Brain microvascular endothelial cell (primary cell): Measurements from ENCODE around the gene PPP1R14C.
"Not testable (repeated sequence)": the region's sequence is repeated elsewhere in the genome, so short reads cannot be mapped to it uniquely, and the experiment has no call there.

Experiments
- DNase-seq: peaks from one replicate; pipeline ENCODE4 v3.0.0-alpha.2; 2020
- H3K27ac ChIP-seq: fragments of 250-450 bp; sonication (Bioruptor Pico); 2 replicates; pipeline ENCODE4 v1.5.1; 2020; ENCODE audit warnings: mild to moderate bottlenecking, moderate library complexity
- H3K27me3 ChIP-seq: fragments of 250-450 bp; sonication (Bioruptor Pico); replicated peaks from 2 replicates; pipeline ENCODE4 v1.5.1; 2020; ENCODE audit warnings: mild to moderate bottlenecking
- H3K36me3 ChIP-seq: fragments of 250-450 bp; sonication (Bioruptor Pico); replicated peaks from 2 replicates; pipeline ENCODE4 v1.5.1; 2020; ENCODE audit warnings: mild to moderate bottlenecking
- H3K4me3 ChIP-seq: 2 replicates; pipeline ENCODE4 v1.5.1; 2011; ENCODE audit warnings: low read depth, mild to moderate bottlenecking, control low read depth, low read length, moderate library complexity
- CTCF ChIP-seq: IDR thresholded peaks from 2 replicates; pipeline ENCODE4 v1.5.1; 2011; ENCODE audit warnings: low read depth, mild to moderate bottlenecking, moderate library complexity, low read length, control low read depth, inconsistent platforms; ENCODE audit errors: missing control alignments
- in situ Hi-C: cut with HindIII; loops from 2 replicates; pipeline ENCODE4 v1.10.0; 2017; ENCODE audit warnings: low sequenced_read_pairs, low pct_ligation_motif_present

PPP1R14C gene

GRCh38 chr6:150184850-150185731 lies 42.2 kb downstream of the PPP1R14C start:
- H3K27me3 ChIP-seq, result no peaks in the 10 kb centered on the region
- no peak for TF ChIP-seq CTCF
- no peak for DNase-seq
- H3K4me3 ChIP-seq, result no peak overlapping the region
- in situ Hi-C loops, result no loop called here
- no peak overlapping the region for H3K27ac ChIP-seq
- no peaks in the 10 kb centered on the region for H3K36me3 ChIP-seq

GRCh38 chr6:150185732-150186117 lies 42.9 kb downstream of the PPP1R14C start:
- in situ Hi-C loops, result no loop called here
- Histone ChIP-seq H3K27ac (no peak overlapping the region), H3K27me3 (no peaks in the 10 kb centered on the region)

GRCh38 chr6:150186129-150186898 lies 43.5 kb downstream of the PPP1R14C start:
- no peak for TF ChIP-seq CTCF
- in situ Hi-C loops, result no loop called here
- Histone ChIP-seq H3K27me3 (no peaks in the 10 kb centered on the region), H3K36me3 (no peaks in the 10 kb centered on the region), H3K4me3 (no peak overlapping the region), H3K27ac (no peak overlapping the region)
- DNase-seq, result no peak

More at GRCh38 chr6:150185732-150186117, 42.9 kb downstream of the PPP1R14C start:
- TF ChIP-seq CTCF, result no peak
- no peaks in the 10 kb centered on the region for H3K36me3 ChIP-seq
- no peak for DNase-seq
- H3K4me3 ChIP-seq, result no peak overlapping the region

DNA sequence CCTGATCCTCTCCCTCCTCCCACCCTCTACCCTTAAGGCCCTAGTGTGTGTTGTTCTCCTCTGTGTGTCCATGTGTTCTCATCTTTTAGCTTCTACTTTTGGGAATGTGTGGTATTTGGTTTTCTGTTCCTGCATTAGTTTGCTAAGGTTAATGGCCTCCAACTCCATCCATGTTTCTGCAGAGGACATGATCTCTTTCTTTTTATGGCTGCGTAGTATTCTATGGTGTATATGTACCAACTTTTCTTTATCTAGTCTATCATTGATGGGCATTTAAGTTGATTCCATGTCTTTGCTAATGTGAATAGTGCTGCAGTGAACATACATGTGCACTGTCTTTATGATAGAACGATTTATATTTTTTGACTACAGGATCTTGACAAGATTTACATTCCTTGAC lies 44.6 kb downstream of the PPP1R14C start:
- H3K27me3 ChIP-seq, H3K4me3 ChIP-seq, DNase-seq, H3K27ac ChIP-seq, H3K36me3 ChIP-seq, in situ Hi-C loops: not testable (repeated sequence)

DNA sequence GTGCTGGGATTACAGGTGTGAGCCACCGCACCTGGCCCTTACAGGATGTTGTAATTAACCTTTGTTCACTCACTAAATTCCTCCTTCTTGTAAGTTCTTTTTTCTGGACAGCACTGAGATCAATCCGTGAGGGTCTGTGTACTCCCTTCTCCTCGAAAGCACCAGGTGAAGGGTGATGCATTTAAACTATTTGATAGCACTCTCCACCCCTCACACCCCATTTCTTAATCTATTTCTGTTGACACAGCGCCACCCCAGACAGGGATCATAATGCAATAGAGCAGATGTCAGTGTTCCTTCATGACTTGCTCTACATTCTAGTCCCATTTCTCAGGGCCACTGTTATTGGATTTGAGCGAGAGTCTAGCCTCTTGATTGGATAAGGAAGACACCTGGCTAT lies 46.3 kb downstream of the PPP1R14C start:
- no peak for DNase-seq
- H3K4me3 ChIP-seq, result no peak overlapping the region
- in situ Hi-C loops, result no loop called here
- H3K36me3 ChIP-seq, result no peaks in the 10 kb centered on the region
- no peak for TF ChIP-seq CTCF
- no peak overlapping the region for H3K27ac ChIP-seq
- H3K27me3 ChIP-seq, result no peaks in the 10 kb centered on the region

DNA sequence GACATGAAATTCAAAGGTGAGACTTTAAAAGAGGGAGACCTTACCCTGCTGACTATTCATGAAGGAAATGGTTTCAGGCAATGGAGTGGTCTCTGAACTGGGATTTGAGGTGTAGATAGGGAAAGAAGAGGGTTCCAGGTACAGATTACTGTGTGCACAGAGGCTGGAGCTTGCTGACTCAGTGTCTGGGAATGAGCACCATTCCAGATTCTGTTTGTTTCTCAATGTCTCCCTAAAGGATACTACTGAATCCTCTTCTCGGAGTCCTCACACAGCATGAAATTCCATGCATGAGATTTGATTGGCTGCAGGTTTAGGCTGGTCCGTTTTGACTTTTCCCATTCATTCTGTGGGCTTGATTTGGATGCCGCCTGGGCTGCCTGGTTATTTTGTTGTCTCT lies 49.0 kb downstream of the PPP1R14C start:
- no peak overlapping the region for H3K4me3 ChIP-seq
- H3K27me3 ChIP-seq, result no peaks in the 10 kb centered on the region
- no peak for DNase-seq
- H3K36me3 ChIP-seq, result no peaks in the 10 kb centered on the region
- in situ Hi-C loops, result no loop called here
- no peak overlapping the region for H3K27ac ChIP-seq
- no peak for TF ChIP-seq CTCF
